H9 (cell line): Measurements from ENCODE around the gene SPOCD1. TPM values are rescaled to one million over a fixed set of nuclear protein-coding genes. Genes with fewer than 3 reads are reported as not detected.

Experiments used
- DNase-seq: peaks from one replicate; pipeline ENCODE4 v3.0.0-alpha.2; 2017
- H2AFZ ChIP-seq: one replicate; pipeline ENCODE4 v1.6.1; 2013; ENCODE audit warnings: mild to moderate bottlenecking, low read length, control low read depth, moderate library complexity
- H2AK5ac ChIP-seq: 2 replicates; pipeline ENCODE4 v1.6.1; 2013; ENCODE audit warnings: low read length, control low read depth, mixed read lengths; ENCODE audit not compliant: insufficient read length
- H2BK120ac ChIP-seq: one replicate; pipeline ENCODE4 v1.6.1; 2013; ENCODE audit warnings: low read depth, mild to moderate bottlenecking, low read length, control low read depth, inconsistent platforms; ENCODE audit not compliant: poor library complexity, severe bottlenecking
- H2BK12ac ChIP-seq: 2 replicates; pipeline ENCODE4 v1.6.1; 2013; ENCODE audit warnings: low read length, control low read depth, mixed read lengths, low read depth; ENCODE audit not compliant: insufficient read length
- H2BK15ac ChIP-seq: 2 replicates; pipeline ENCODE4 v1.6.1; 2013; ENCODE audit warnings: low read depth, low read length, control low read depth
- H2BK20ac ChIP-seq: one replicate; pipeline ENCODE4 v1.6.1; 2013; ENCODE audit warnings: low read depth, mild to moderate bottlenecking, low read length, control low read depth, inconsistent platforms; ENCODE audit not compliant: poor library complexity, severe bottlenecking
- H2BK5ac ChIP-seq: 2 replicates; pipeline ENCODE4 v1.6.1; 2013; ENCODE audit warnings: low read length, control low read depth, mixed read lengths; ENCODE audit not compliant: insufficient read length
- H3K14ac ChIP-seq: 2 replicates; pipeline ENCODE4 v1.6.1; 2013; ENCODE audit warnings: low read length, control low read depth; ENCODE audit not compliant: insufficient read depth
- H3K18ac ChIP-seq: 2 replicates; pipeline ENCODE4 v1.6.1; 2013; ENCODE audit warnings: low read depth, mild to moderate bottlenecking, mixed read lengths, low read length, control low read depth; ENCODE audit not compliant: insufficient read length
- H3K23ac ChIP-seq: 2 replicates; pipeline ENCODE4 v1.6.1; 2013; ENCODE audit warnings: low read length, control low read depth, mixed read lengths, low read depth; ENCODE audit not compliant: insufficient read length
- H3K23me2 ChIP-seq: 2 replicates; pipeline ENCODE4 v1.6.1; 2013; ENCODE audit warnings: low read depth, mild to moderate bottlenecking, mixed read lengths, low read length, control low read depth; ENCODE audit not compliant: insufficient read length, poor library complexity, severe bottlenecking
- H3K27ac ChIP-seq: 2 replicates; pipeline ENCODE4 v1.5.1; 2013; ENCODE audit warnings: low read length, control low read depth, mixed read lengths, low read depth; ENCODE audit not compliant: insufficient read length
- H3K27me3 ChIP-seq: 2 replicates; pipeline ENCODE4 v1.6.1; 2013; ENCODE audit warnings: low read length, control low read depth, inconsistent platforms; ENCODE audit not compliant: insufficient read depth
- H3K4ac ChIP-seq: 2 replicates; pipeline ENCODE4 v1.6.1; 2013; ENCODE audit warnings: low read depth, mild to moderate bottlenecking, control low read depth, inconsistent platforms, low read length, moderate library complexity
- H3K4me1 ChIP-seq: 2 replicates; pipeline ENCODE4 v1.6.1; 2013; ENCODE audit warnings: low read length, control low read depth, inconsistent platforms; ENCODE audit not compliant: insufficient read depth
- H3K4me2 ChIP-seq: 2 replicates; pipeline ENCODE4 v1.6.1; 2013; ENCODE audit warnings: low read length, control low read depth, mixed read lengths; ENCODE audit not compliant: insufficient read length, insufficient read depth
- H3K56ac ChIP-seq: 2 replicates; pipeline ENCODE4 v1.6.1; 2013; ENCODE audit warnings: low read depth, mild to moderate bottlenecking, mixed read lengths, low read length, control low read depth; ENCODE audit not compliant: insufficient read length
- H3K79me1 ChIP-seq: 2 replicates; pipeline ENCODE4 v1.6.1; 2013; ENCODE audit warnings: low read depth, mild to moderate bottlenecking, moderate library complexity, low read length, control low read depth, inconsistent platforms; ENCODE audit not compliant: insufficient read depth, poor library complexity, severe bottlenecking
- H3K79me2 ChIP-seq: 2 replicates; pipeline ENCODE4 v1.6.1; 2013; ENCODE audit warnings: low read length, control low read depth, inconsistent platforms; ENCODE audit not compliant: insufficient read depth
- H3K9ac ChIP-seq: 2 replicates; pipeline ENCODE4 v1.6.1; 2013; ENCODE audit warnings: low read length, control low read depth, mixed read lengths; ENCODE audit not compliant: insufficient read length; ENCODE audit errors: extremely low read depth
- H3K9me3 ChIP-seq: one replicate; pipeline ENCODE4 v1.6.1; 2013; ENCODE audit warnings: low read depth, low read length, inconsistent platforms; ENCODE audit not compliant: control insufficient read depth
- H3T11ph ChIP-seq: one replicate; pipeline ENCODE4 v1.6.1; 2013; ENCODE audit warnings: mild to moderate bottlenecking, low read length, control low read depth, inconsistent platforms
- H4K20me1 ChIP-seq: one replicate; pipeline ENCODE4 v1.6.1; 2013; ENCODE audit not compliant: control insufficient read depth, insufficient read length, insufficient read depth
- H4K5ac ChIP-seq: 2 replicates; pipeline ENCODE4 v1.6.1; 2013; ENCODE audit warnings: low read depth, mild to moderate bottlenecking, mixed read lengths, low read length, control low read depth; ENCODE audit not compliant: insufficient read length
- H4K8ac ChIP-seq: replicated peaks from 2 replicates; pipeline ENCODE4 v1.6.1; 2013; ENCODE audit warnings: low read length, control low read depth, mixed read lengths, low read depth; ENCODE audit not compliant: insufficient read length
- H4K91ac ChIP-seq: 2 replicates; pipeline ENCODE4 v1.6.1; 2013; ENCODE audit warnings: low read depth, mild to moderate bottlenecking, moderate library complexity, mixed read lengths, low read length, control low read depth; ENCODE audit not compliant: insufficient read length
- H3K27ac Mint-ChIP-seq, 3 experiments: 2 replicates in 2 of 3; 3 replicates in 1 of 3; pipeline ENCODE4 v1.8.0; 2020 to 2021; ENCODE audit warnings: mixed read lengths in 3 of 3, mild to moderate bottlenecking in 1 of 3, moderate library complexity in 1 of 3
- H3K27me3 Mint-ChIP-seq: 2 replicates; pipeline ENCODE4 v1.8.0; 2021; ENCODE audit warnings: low read depth, mild to moderate bottlenecking, moderate library complexity, mixed read lengths
- H3K36me3 Mint-ChIP-seq, 3 experiments: 2 replicates in 2 of 3; 3 replicates in 1 of 3; pipeline ENCODE4 v1.8.0; 2020 to 2021; ENCODE audit warnings: low read depth in 3 of 3, mixed read lengths in 3 of 3; ENCODE audit not compliant: insufficient read depth in 1 of 3
- H3K4me1 Mint-ChIP-seq, 2 experiments: 2 replicates each; pipeline ENCODE4 v1.8.0; 2020; ENCODE audit warnings: mixed read lengths in 2 of 2
- H3K4me3 Mint-ChIP-seq, 2 experiments: 2 replicates in 1 of 2; 3 replicates in 1 of 2; pipeline ENCODE4 v1.8.0; 2020 to 2021; ENCODE audit warnings: mild to moderate bottlenecking in 2 of 2, mixed read lengths in 2 of 2, moderate library complexity in 1 of 2
- H3K9me3 Mint-ChIP-seq, 2 experiments: 2 replicates in 1 of 2; 3 replicates in 1 of 2; pipeline ENCODE4 v1.8.0; 2020; ENCODE audit warnings: mild to moderate bottlenecking in 2 of 2, mixed read lengths in 2 of 2, moderate library complexity in 1 of 2
- WGBS: extraction: QIAGEN DNeasy Blood & Tissue Kit; methylation state at CpG from one replicate; pipeline ENCODE4 v1.1.7; 2013; ENCODE audit warnings: missing lambda C conversion rate, low lambda C conversion rate, mixed read lengths; ENCODE audit not compliant: insufficient read length; ENCODE audit errors: extremely low coverage; 5-methylcytosine and 5-hydroxymethylcytosine counted together
- total RNA-seq: library from RNA; stranded (reverse); gene quantifications from 2 replicates; pipeline ENCODE4 v1.2.1, GENCODE V29; 2021
- TF ChIP-seq, protein P1 (sequence below): fragments of 200-600 bp; sonication (generic); conservative IDR thresholded peaks from 3 replicates; pipeline ENCODE4 v1.8.0; 2021; ENCODE audit warnings: antibody characterized with exemption, mild to moderate bottlenecking

Gene SPOCD1
- total RNA-seq, 1 experiment from 2014 or later, result 1.5 TPM

- Histone ChIP-seq H3K23ac (no peak overlapping the region), H3K56ac (no peak overlapping the region), H3K4me2 (no peak overlapping the region), H3K4me1 (peaks cover 9% of the 10 kb centered on the region; the same call in 1 of the 2 replicates), H3T11ph (no peak overlapping the region), H4K8ac (no peak overlapping the region), H3K27ac (no peak overlapping the region), H3K79me1 (no peaks in the 10 kb centered on the region), H4K20me1 (no peaks in the 10 kb centered on the region), H3K23me2 (peaks cover 6% of the 10 kb centered on the region), H3K9me3 (no peaks in the 10 kb centered on the region), H2BK15ac (no peak overlapping the region), H2AK5ac (no peak overlapping the region), H2BK5ac (no peak overlapping the region), H3K27me3 (no peaks in the 10 kb centered on the region), H3K4ac (no peak overlapping the region), H4K5ac (no peak overlapping the region), H3K18ac (no peak overlapping the region), H3K14ac (no peak overlapping the region), H3K79me2 (no peaks in the 10 kb centered on the region), H4K91ac (no peak overlapping the region), H2BK20ac (no peak overlapping the region), H2BK120ac (no peak overlapping the region), H2AFZ (no peak overlapping the region), H3K9ac (no peak overlapping the region), H2BK12ac (no peak overlapping the region)
- H3K27ac Mint-ChIP-seq, result no peak overlapping the region
- no CpG with 5 or more reads among the region's 3 CpGs for WGBS
- no peaks in the 10 kb centered on the region for H3K36me3 Mint-ChIP-seq
- TF ChIP-seq, protein P1, sequence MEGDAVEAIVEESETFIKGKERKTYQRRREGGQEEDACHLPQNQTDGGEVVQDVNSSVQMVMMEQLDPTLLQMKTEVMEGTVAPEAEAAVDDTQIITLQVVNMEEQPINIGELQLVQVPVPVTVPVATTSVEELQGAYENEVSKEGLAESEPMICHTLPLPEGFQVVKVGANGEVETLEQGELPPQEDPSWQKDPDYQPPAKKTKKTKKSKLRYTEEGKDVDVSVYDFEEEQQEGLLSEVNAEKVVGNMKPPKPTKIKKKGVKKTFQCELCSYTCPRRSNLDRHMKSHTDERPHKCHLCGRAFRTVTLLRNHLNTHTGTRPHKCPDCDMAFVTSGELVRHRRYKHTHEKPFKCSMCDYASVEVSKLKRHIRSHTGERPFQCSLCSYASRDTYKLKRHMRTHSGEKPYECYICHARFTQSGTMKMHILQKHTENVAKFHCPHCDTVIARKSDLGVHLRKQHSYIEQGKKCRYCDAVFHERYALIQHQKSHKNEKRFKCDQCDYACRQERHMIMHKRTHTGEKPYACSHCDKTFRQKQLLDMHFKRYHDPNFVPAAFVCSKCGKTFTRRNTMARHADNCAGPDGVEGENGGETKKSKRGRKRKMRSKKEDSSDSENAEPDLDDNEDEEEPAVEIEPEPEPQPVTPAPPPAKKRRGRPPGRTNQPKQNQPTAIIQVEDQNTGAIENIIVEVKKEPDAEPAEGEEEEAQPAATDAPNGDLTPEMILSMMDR, result no peak
- H3K4me1 Mint-ChIP-seq, result peaks cover 29 to 40% of the 10 kb centered on the region in 2 experiments
- no peaks in the 10 kb centered on the region for H3K9me3 Mint-ChIP-seq
- H3K4me3 Mint-ChIP-seq, result no peak overlapping the region
- DNase-seq, result no peak
- H3K27me3 Mint-ChIP-seq, result no peaks in the 10 kb centered on the region; the same call in 1 of the 2 replicates
Observed at GRCh38 chr1:31785947-31786290, 29.9 kb downstream of the SPOCD1 start.
